NCI-H510A (cell line): ENCODE data around the gene CMTM5.
"Not testable (repeated sequence)": the region's sequence is repeated elsewhere in the genome, so short reads cannot be mapped to it uniquely, and the experiment has no call there.

ENCODE experiments used
- DNase-seq: peaks from one replicate; lab custom pipeline; 2025; lab: John Stamatoyannopoulos, UW

The CMTM5 gene

GRCh38 chr14:23399136-23399535 lies 22.3 kb downstream of the CMTM5 start:
- DNase-seq: no peak

GRCh38 chr14:23399591-23399990 lies 22.7 kb downstream of the CMTM5 start:
- DNase-seq: no peak

GRCh38 chr14:23400496-23401149 lies 23.8 kb downstream of the CMTM5 start:
- DNase-seq: not testable (repeated sequence)

- no peak for DNase-seq
These were observed 24.4 kb downstream of the CMTM5 start for GRCh38 chr14:23401291-23401690.

- DNase-seq: no peak
These were observed 25.7 kb downstream of the CMTM5 start for GRCh38 chr14:23402296-23403138.

GRCh38 chr14:23403139-23403438 lies 26.2 kb downstream of the CMTM5 start:
- DNase-seq: no peak

GRCh38 chr14:23403908-23404307 lies 27.1 kb downstream of the CMTM5 start:
- DNase-seq: no peak

- no peak for DNase-seq
These were observed 27.6 kb downstream of the CMTM5 start for GRCh38 chr14:23404331-23404900.

- DNase-seq: no peak
These were observed 28.2 kb downstream of the CMTM5 start for GRCh38 chr14:23405096-23405495.

- DNase-seq: no peak
These were observed 28.7 kb downstream of the CMTM5 start for GRCh38 chr14:23405516-23406025.

GRCh38 chr14:23406244-23406643 lies 29.4 kb downstream of the CMTM5 start:
- DNase-seq: no peak

- no peak for DNase-seq
These were observed 30.0 kb downstream of the CMTM5 start for GRCh38 chr14:23406725-23407355.

- DNase-seq: no peak
These were observed 30.9 kb downstream of the CMTM5 start, which contains the start of gene MYH6 for GRCh38 chr14:23407516-23408306. TSS of gene MYH6 (minus strand) at chr14:23408273. CDS start at chr14:23407223, 1,050 bp downstream.

- DNase-seq: no peak
These were observed 31.4 kb downstream of the CMTM5 start for GRCh38 chr14:23408307-23408630.

- DNase-seq: no peak
These were observed 32.6 kb downstream of the CMTM5 start for GRCh38 chr14:23409475-23409874.

GRCh38 chr14:23409966-23410635 lies 33.3 kb downstream of the CMTM5 start:
- DNase-seq: no peak

GRCh38 chr14:23411563-23412525 lies 35.0 kb downstream of the CMTM5 start:
- DNase-seq: no peak

- DNase-seq: no peak
These were observed 36.8 kb downstream of the CMTM5 start for GRCh38 chr14:23413681-23414080.

GRCh38 chr14:23414254-23414653 lies 37.4 kb downstream of the CMTM5 start:
- DNase-seq: no peak
